Fibroblast of mammary gland (primary cell): ENCODE measurements around the gene SPACA5.

Experiments used
- DNase-seq: peaks from one replicate; pipeline ENCODE4 v3.0.0-alpha.2; 2010; ENCODE audit warnings: low read depth
- H3K4me3 ChIP-seq: 2 replicates; pipeline ENCODE4 v1.5.1; 2011; ENCODE audit warnings: low read depth, mild to moderate bottlenecking, low read length, moderate library complexity; ENCODE audit not compliant: control insufficient read depth
- CTCF ChIP-seq: conservative IDR thresholded peaks from 2 replicates; pipeline ENCODE4 v1.5.1; 2011; ENCODE audit warnings: low read depth, low read length, inconsistent platforms; ENCODE audit not compliant: control insufficient read depth, insufficient read depth

SPACA5 gene

DNA sequence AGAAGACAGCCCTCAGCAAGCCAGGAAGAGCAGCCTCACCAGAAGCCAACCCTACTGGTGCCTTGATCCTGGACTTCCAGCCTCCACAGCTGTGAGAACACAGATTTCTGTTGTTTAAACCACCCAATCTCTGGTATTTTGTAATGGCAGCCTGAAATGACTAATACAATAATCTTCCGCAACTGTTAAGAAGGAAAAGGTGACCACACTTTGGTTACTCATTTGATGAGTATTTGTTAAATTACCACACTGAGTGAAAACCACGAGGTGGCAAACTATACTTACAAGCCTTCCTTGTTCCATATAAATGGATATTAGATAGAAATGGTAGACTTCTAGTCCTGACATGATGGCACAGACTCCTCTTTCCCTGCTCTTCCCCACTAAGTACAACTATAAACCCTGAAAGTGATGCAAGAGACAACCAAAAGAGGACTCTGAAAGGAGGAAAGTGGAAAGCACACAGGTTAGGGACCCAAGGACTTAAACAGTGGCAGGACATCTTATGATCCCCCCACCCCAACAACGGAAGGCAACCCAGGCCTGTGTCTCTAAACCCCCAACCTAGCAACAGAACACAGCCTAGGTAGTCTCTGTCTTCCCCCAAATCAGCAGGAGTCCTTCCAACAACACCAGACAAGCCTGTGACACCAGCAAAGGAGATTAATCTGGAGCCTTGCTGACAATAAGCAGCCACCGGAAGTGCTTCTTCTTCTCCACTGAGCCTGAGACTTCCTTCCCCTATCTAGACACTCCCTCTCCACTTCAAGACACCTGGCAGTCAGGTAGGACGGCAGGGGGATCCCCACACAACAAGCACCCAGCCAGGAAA is 15.3 kb upstream of the SPACA5 start:
- peak; percentile 78 for DNase-seq
- TF ChIP-seq CTCF, result no peak
- H3K4me3 ChIP-seq, result no peak overlapping the region

- DNase-seq, result peak; percentile 26
- H3K4me3 ChIP-seq, result no peak overlapping the region
Measured at GRCh38 chrX:47992095-47992380, 14.8 kb upstream of the SPACA5 start.

GRCh38 chrX:47992669-47993068 is 14.1 kb upstream of the SPACA5 start:
- H3K4me3 ChIP-seq, result no peak overlapping the region
- TF ChIP-seq CTCF, result no peak
- no peak for DNase-seq

More at GRCh38 chrX:47992095-47992380, 14.8 kb upstream of the SPACA5 start:
- TF ChIP-seq CTCF, result no peak

GRCh38 chrX:48001260-48001659 is 5.5 kb upstream of the SPACA5 start:
- H3K4me3 ChIP-seq, result no peak overlapping the region
- DNase-seq, result no peak
- no peak for TF ChIP-seq CTCF

DNA sequence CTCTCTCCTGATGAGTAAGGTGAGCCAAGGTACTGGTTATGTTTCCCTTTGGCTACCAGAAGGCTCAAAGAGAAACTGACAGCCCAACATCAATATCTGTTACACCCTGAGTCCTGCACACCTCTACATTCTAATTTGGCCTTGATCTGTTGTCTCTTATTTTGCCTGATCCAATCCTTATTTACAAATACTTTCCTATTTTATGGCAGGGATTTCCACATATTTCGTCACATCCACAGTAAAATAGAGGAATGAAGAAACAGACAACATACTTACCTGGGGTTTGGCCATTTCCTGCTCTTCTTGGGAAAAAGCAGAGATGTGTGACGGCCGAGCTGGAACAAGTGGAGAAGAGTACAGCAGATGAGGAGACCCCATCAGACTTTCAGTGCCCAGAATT is 4.5 kb upstream of the SPACA5 start:
- no peak overlapping the region for H3K4me3 ChIP-seq
- TF ChIP-seq CTCF, result no peak

DNA sequence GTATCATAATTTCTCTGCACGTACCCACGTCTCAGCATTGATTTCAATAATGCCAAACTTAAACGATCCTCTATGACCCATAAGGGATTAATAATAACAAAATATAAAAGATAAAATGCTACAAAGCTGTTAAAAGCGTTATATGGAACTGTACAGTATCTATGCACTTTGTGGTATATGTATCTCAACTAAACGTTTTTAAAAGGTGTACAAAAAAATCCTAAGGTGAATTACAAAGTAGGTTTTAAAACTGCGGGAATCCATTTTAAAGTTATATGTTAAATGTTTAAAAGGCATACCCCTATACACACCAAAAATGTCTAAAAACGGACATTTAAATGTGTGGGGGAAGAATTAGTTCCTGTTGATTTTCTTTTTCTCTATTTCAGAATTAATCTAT is 3.9 kb upstream of the SPACA5 start:
- peak overlapping the region; percentile 74 for H3K4me3 ChIP-seq
- no peak for DNase-seq
- TF ChIP-seq CTCF, result no peak

More for the DNA sequence above, 4.5 kb upstream of the SPACA5 start:
- DNase-seq, result no peak

DNA sequence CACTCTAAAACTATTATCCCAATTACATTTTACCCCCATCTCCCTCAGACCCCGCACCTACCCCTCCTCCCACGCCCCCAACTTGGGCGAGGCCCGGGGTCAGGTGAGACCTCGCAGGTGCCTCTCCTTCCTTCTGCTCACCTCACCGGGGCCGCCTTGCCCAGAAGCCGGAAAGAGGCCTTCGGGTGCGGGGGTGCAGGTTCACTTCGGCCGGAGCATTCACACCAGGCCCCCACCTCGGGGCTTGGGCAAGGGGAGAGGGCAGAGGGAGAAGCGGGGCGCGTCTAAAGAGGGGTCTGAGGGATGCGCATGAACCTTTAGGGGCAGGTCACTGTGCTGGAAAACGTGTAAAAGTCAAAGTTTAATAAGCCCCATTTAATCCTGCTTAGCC is 3.4 kb upstream of the SPACA5 start:
- H3K4me3 ChIP-seq, result peak overlapping the region; percentile 74
- DNase-seq, result no peak
- TF ChIP-seq CTCF, result no peak
